Suprapubic skin (tissue), 4 donors: ENCODE data around the gene DDAH2.

ENCODE experiments used
- EP300 ChIP-seq: sonication (generic); formaldehyde crosslinking; IDR thresholded peaks from one replicate; pipeline ENCODE4 v1.6.1; 2017; ENCODE audit warnings: antibody characterized with exemption
- POLR2A ChIP-seq, 2 donors: fragments of 450-650 bp; IDR thresholded peaks; one replicate each; pipeline ENCODE4 v1.6.1; 2017; ENCODE audit warnings: antibody characterized with exemption in 2 of 2, mild to moderate bottlenecking in 2 of 2, moderate library complexity in 2 of 2
- POLR2AphosphoS5 ChIP-seq, 3 donors: sonication (generic); formaldehyde crosslinking; IDR thresholded peaks; one replicate each; pipeline ENCODE4 v1.6.1; 2017; ENCODE audit warnings: antibody characterized with exemption in 3 of 3
- TF ChIP-seq, protein P1 (sequence below), 2 donors: fragments of 200-600 bp in 1 of 2; fragments of 450-650 bp in 1 of 2; sonication (generic) in 1 of 2; IDR thresholded peaks; one replicate each; pipeline ENCODE4 v1.5.1; 2016 to 2019; ENCODE audit warnings: antibody characterized with exemption in 2 of 2, mild to moderate bottlenecking in 1 of 2, moderate library complexity in 1 of 2

DNA sequence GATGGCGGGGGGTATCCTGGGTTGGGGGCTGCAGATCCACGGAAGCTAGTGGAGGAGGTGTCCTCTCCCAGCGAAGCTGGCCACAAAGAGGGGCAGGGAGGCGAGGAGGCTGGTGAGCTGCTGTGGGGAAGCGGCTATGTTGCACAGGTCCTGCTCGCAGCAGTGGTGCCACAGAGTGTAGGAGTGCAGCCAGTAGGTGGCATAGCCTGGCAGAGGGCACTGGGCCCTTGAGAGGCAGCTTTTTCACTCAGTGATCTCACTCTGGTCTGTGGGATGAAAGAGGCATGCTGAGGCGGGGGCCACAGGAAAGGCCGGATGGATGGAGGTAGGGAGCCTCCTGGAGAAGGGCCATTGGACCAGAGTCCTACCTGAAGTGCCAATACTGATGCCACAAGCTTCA is 16.8 kb downstream of the DDAH2 start:
- TF ChIP-seq, protein P1, sequence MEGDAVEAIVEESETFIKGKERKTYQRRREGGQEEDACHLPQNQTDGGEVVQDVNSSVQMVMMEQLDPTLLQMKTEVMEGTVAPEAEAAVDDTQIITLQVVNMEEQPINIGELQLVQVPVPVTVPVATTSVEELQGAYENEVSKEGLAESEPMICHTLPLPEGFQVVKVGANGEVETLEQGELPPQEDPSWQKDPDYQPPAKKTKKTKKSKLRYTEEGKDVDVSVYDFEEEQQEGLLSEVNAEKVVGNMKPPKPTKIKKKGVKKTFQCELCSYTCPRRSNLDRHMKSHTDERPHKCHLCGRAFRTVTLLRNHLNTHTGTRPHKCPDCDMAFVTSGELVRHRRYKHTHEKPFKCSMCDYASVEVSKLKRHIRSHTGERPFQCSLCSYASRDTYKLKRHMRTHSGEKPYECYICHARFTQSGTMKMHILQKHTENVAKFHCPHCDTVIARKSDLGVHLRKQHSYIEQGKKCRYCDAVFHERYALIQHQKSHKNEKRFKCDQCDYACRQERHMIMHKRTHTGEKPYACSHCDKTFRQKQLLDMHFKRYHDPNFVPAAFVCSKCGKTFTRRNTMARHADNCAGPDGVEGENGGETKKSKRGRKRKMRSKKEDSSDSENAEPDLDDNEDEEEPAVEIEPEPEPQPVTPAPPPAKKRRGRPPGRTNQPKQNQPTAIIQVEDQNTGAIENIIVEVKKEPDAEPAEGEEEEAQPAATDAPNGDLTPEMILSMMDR (IDR thresholded peaks at IDR 0.05) = peak in 1 of 2 donors; percentile 44
- TF ChIP-seq POLR2AphosphoS5 (IDR thresholded peaks at IDR 0.05) (no peak), EP300 (no peak), POLR2A (IDR thresholded peaks at IDR 0.05) (no peak)
